Measurements from ENCODE around the gene TRIL. TPM values are rescaled to one million over a fixed set of nuclear protein-coding genes. Genes with fewer than 3 reads are reported as not detected.

Gene TRIL
- total RNA-seq, 2 experiments from 2014 or later: not detected

GRCh38 chr7:28999895-29000716 lies 42.0 kb upstream of the TRIL start:
- Histone ChIP-seq H3K4me1 (ENCODE audit: insufficient read depth, low read length) (no peaks in the 10 kb centered on the region), H3K36me3 (ENCODE audit: insufficient read depth, low read length) (no peaks in the 10 kb centered on the region), H3K27ac (ENCODE audit: low read depth in 1 of 2, low read length in 2 of 2) (no peak overlapping the region), H3K4me3 (ENCODE audit: low read length) (no peak overlapping the region), H3K9me3 (ENCODE audit: control insufficient read depth in 1 of 2, insufficient read depth in 1 of 2, low read length in 2 of 2) (peaks cover 0 to 3% of the 10 kb centered on the region in 2 experiments), H3K27me3 (ENCODE audit: control insufficient read depth in 1 of 2, insufficient read depth in 2 of 2, low read length in 2 of 2) (no peaks in the 10 kb centered on the region)
- H3K9me3 Mint-ChIP-seq: no peaks in the 10 kb centered on the region
- H3K4me1 Mint-ChIP-seq (ENCODE audit: low read depth): no peaks in the 10 kb centered on the region
- CTCF ChIA-PET: no interaction called here
- TF ChIP-seq CTCF (IDR thresholded peaks at IDR 0.05): no peak
- no peak for ATAC-seq (ENCODE audit: poor library complexity)
- DNase-seq: no peak
- H3K27ac Mint-ChIP-seq: no peak overlapping the region
- H3K4me3 Mint-ChIP-seq: no peak overlapping the region
- peaks cover 8% of the 10 kb centered on the region for H3K27me3 Mint-ChIP-seq
- intact Hi-C loops (cut with DNase I, micrococcal nuclease): no loop called here
- no peaks in the 10 kb centered on the region for H3K36me3 Mint-ChIP-seq (ENCODE audit: low read depth)
- POLR2A ChIA-PET: no interaction called here

GRCh38 chr7:28999427-28999826 lies 41.3 kb upstream of the TRIL start:
- Mint-ChIP-seq H3K36me3 (ENCODE audit: low read depth) (no peaks in the 10 kb centered on the region), H3K4me1 (ENCODE audit: low read depth) (no peaks in the 10 kb centered on the region), H3K9me3 (no peaks in the 10 kb centered on the region), H3K27me3 (peaks cover 9% of the 10 kb centered on the region), H3K27ac (no peak overlapping the region), H3K4me3 (no peak overlapping the region)
- POLR2A ChIA-PET: no interaction called here
- no peak for TF ChIP-seq CTCF (IDR thresholded peaks at IDR 0.05)
- Histone ChIP-seq H3K36me3 (ENCODE audit: insufficient read depth, low read length) (no peaks in the 10 kb centered on the region), H3K4me3 (ENCODE audit: low read length) (no peak overlapping the region), H3K9me3 (ENCODE audit: control insufficient read depth in 1 of 2, insufficient read depth in 1 of 2, low read length in 2 of 2) (peaks cover 0 to 3% of the 10 kb centered on the region in 2 experiments), H3K4me1 (ENCODE audit: insufficient read depth, low read length) (no peaks in the 10 kb centered on the region), H3K27ac (ENCODE audit: low read depth in 1 of 2, low read length in 2 of 2) (no peak overlapping the region), H3K27me3 (ENCODE audit: control insufficient read depth in 1 of 2, insufficient read depth in 2 of 2, low read length in 2 of 2) (no peaks in the 10 kb centered on the region)
- CTCF ChIA-PET: no interaction called here
- intact Hi-C loops (cut with DNase I, micrococcal nuclease): no loop called here
- no peak for ATAC-seq (ENCODE audit: poor library complexity)
- no peak for DNase-seq

- no peak overlapping the region for H3K4me3 Mint-ChIP-seq
- TF ChIP-seq CTCF (IDR thresholded peaks at IDR 0.05): no peak
- H3K27ac Mint-ChIP-seq: no peak overlapping the region
- no peaks in the 10 kb centered on the region for H3K4me1 ChIP-seq (ENCODE audit: insufficient read depth, low read length)
- H3K4me1 Mint-ChIP-seq (ENCODE audit: low read depth): no peaks in the 10 kb centered on the region
- H3K27ac ChIP-seq (ENCODE audit: low read depth in 1 of 2, low read length in 2 of 2): no peak overlapping the region
- ATAC-seq (ENCODE audit: poor library complexity) (no peak), DNase-seq (no peak)
- ChIA-PET CTCF (no interaction called here), POLR2A (no interaction called here)
- peaks cover 0 to 3% of the 10 kb centered on the region in 2 experiments for H3K9me3 ChIP-seq (ENCODE audit: control insufficient read depth in 1 of 2, insufficient read depth in 1 of 2, low read length in 2 of 2)
- no peaks in the 10 kb centered on the region for H3K36me3 Mint-ChIP-seq (ENCODE audit: low read depth)
- no peaks in the 10 kb centered on the region for H3K36me3 ChIP-seq (ENCODE audit: insufficient read depth, low read length)
- H3K27me3 Mint-ChIP-seq: peaks cover 12% of the 10 kb centered on the region
- intact Hi-C loops (cut with DNase I, micrococcal nuclease): no loop called here
- no peaks in the 10 kb centered on the region for H3K9me3 Mint-ChIP-seq
- H3K4me3 ChIP-seq (ENCODE audit: low read length): no peak overlapping the region
- H3K27me3 ChIP-seq (ENCODE audit: control insufficient read depth in 1 of 2, insufficient read depth in 2 of 2, low read length in 2 of 2): no peaks in the 10 kb centered on the region
Measured at GRCh38 chr7:28998105-28998504, 40.0 kb upstream of the TRIL start.
